IMR-90 (cell line): Measurements from ENCODE around the gene EHD4. TPM values are rescaled to one million over a fixed set of nuclear protein-coding genes. Genes with fewer than 3 reads are reported as not detected.

Source experiments
- ATAC-seq: fragments of 200-7000 bp; cut with Tn5 transposase; 2 replicates; pipeline ENCODE4 v1.9.1; 2020; ENCODE audit warnings: low read depth, mild to moderate bottlenecking, moderate library complexity
- BruUV-seq: library from RNA; stranded (reverse); fragments of 400-500 nt; replicated peaks from 2 replicates; lab custom pipeline; 2021; lab: Mats Ljungman, UMichigan
- CTCF ChIA-PET: fragments of 300-600 bp; formaldehyde crosslinking; extraction: SDS; loops from one replicate; lab custom pipeline; 2021; ENCODE audit warnings: antibody characterized with exemption; lab: Yijun Ruan, JAX
- POLR2A ChIA-PET: fragments of 300-600 bp; sonication (Branson Sonifier 250); formaldehyde crosslinking; loops from one replicate; lab custom pipeline; 2022; ENCODE audit warnings: antibody characterized with exemption; ENCODE audit not compliant: unreplicated experiment; lab: Charles Lee
- DNase-seq: peaks from one replicate; pipeline ENCODE4 v3.0.0; 2013
- H2AFZ ChIP-seq: replicated peaks from 2 replicates; pipeline ENCODE3; 2013; ENCODE audit warnings: low read length, mild to moderate bottlenecking; ENCODE audit not compliant: poor library complexity
- H2AK5ac ChIP-seq: 2 replicates; pipeline ENCODE4 v1.6.1; 2013; ENCODE audit warnings: low read depth, low read length, inconsistent platforms
- H2AK9ac ChIP-seq: replicated peaks from 2 replicates; pipeline ENCODE3; 2013; ENCODE audit warnings: mild to moderate bottlenecking, low read depth, low read length, moderate library complexity; ENCODE audit not compliant: poor library complexity
- H2BK120ac ChIP-seq: 2 replicates; pipeline ENCODE4 v1.6.1; 2013; ENCODE audit warnings: low read depth, low read length, inconsistent platforms
- H2BK15ac ChIP-seq: 3 replicates; pipeline ENCODE4 v1.6.1; 2013; ENCODE audit warnings: low read depth, low read length, inconsistent platforms
- H2BK20ac ChIP-seq: 2 replicates; pipeline ENCODE4 v1.6.1; 2013; ENCODE audit warnings: low read depth, mild to moderate bottlenecking, inconsistent platforms, low read length, moderate library complexity
- H2BK5ac ChIP-seq: 2 replicates; pipeline ENCODE4 v1.6.1; 2013; ENCODE audit warnings: mild to moderate bottlenecking, low read depth, low read length, inconsistent platforms; ENCODE audit not compliant: poor library complexity, severe bottlenecking
- H3K14ac ChIP-seq: replicated peaks from 2 replicates; pipeline ENCODE4 v1.6.1; 2013; ENCODE audit warnings: low read depth, low read length, inconsistent platforms
- H3K18ac ChIP-seq: 2 replicates; pipeline ENCODE4 v1.6.1; 2013; ENCODE audit warnings: low read depth, low read length, control low read depth
- H3K23ac ChIP-seq: 2 replicates; pipeline ENCODE4 v1.6.1; 2013; ENCODE audit warnings: low read depth, low read length, inconsistent platforms
- H3K27ac ChIP-seq: 2 replicates; pipeline ENCODE4 v1.5.1; 2013; ENCODE audit warnings: mild to moderate bottlenecking, control low read depth, low read length; ENCODE audit not compliant: insufficient read depth
- H3K27me3 ChIP-seq: 2 replicates; pipeline ENCODE4 v1.6.1; 2013; ENCODE audit warnings: low read length; ENCODE audit not compliant: control insufficient read depth, insufficient read depth
- H3K36me3 ChIP-seq: 2 replicates; pipeline ENCODE4 v1.6.1; 2013; ENCODE audit warnings: low read length, mixed read lengths; ENCODE audit not compliant: control insufficient read depth, insufficient read depth
- H3K4ac ChIP-seq: 2 replicates; pipeline ENCODE4 v1.6.1; 2013; ENCODE audit warnings: low read depth, low read length, inconsistent platforms
- H3K4me1 ChIP-seq: 2 replicates; pipeline ENCODE4 v1.6.1; 2013; ENCODE audit warnings: low read length, mixed read lengths; ENCODE audit not compliant: control insufficient read depth, insufficient read depth
- H3K4me2 ChIP-seq: 2 replicates; pipeline ENCODE4 v1.6.1; 2013; ENCODE audit warnings: low read depth, mild to moderate bottlenecking, control low read depth, low read length, moderate library complexity
- H3K4me3 ChIP-seq: 2 replicates; pipeline ENCODE4 v1.5.1; 2013; ENCODE audit warnings: low read depth, mild to moderate bottlenecking, control low read depth, low read length, moderate library complexity; ENCODE audit not compliant: insufficient read depth
- H3K56ac ChIP-seq: 2 replicates; pipeline ENCODE4 v1.6.1; 2013; ENCODE audit warnings: low read length, inconsistent platforms; ENCODE audit not compliant: insufficient read depth; ENCODE audit errors: extremely low read depth
- H3K79me1 ChIP-seq, 2 experiments: 2 replicates each; pipeline ENCODE4 v1.6.1; 2013; ENCODE audit warnings: low read length in 2 of 2, inconsistent platforms in 1 of 2, low read depth in 1 of 2
- H3K9ac ChIP-seq: 2 replicates; pipeline ENCODE4 v1.6.1; 2013; ENCODE audit warnings: low read depth, low read length, control low read depth
- H3K9me1 ChIP-seq: 2 replicates; pipeline ENCODE4 v1.6.1; 2013; ENCODE audit warnings: low read length, inconsistent platforms; ENCODE audit not compliant: insufficient read depth
- H3K9me3 ChIP-seq: 2 replicates; pipeline ENCODE4 v1.6.1; 2013; ENCODE audit warnings: low read length; ENCODE audit not compliant: control insufficient read depth, insufficient read depth
- H4K20me1 ChIP-seq: 2 replicates; pipeline ENCODE4 v1.6.1; 2013; ENCODE audit warnings: low read length, inconsistent platforms; ENCODE audit not compliant: insufficient read depth
- H4K5ac ChIP-seq: 2 replicates; pipeline ENCODE4 v1.6.1; 2013; ENCODE audit warnings: mild to moderate bottlenecking, low read depth, low read length, control low read depth
- H4K8ac ChIP-seq, 2 experiments: 2 replicates each; pipeline ENCODE4 v1.6.1; 2013; ENCODE audit warnings: low read depth in 2 of 2, low read length in 2 of 2, control low read depth in 1 of 2, inconsistent platforms in 1 of 2
- H4K91ac ChIP-seq: 2 replicates; pipeline ENCODE4 v1.6.1; 2013; ENCODE audit warnings: low read depth, low read length, inconsistent platforms; ENCODE audit not compliant: insufficient read depth
- BHLHE40 ChIP-seq: fragments of 150-350 bp; IDR thresholded peaks from 2 replicates; pipeline ENCODE4 v1.6.1; 2016; ENCODE audit warnings: mild to moderate bottlenecking, low read depth, low read length
- CEBPB ChIP-seq: IDR thresholded peaks from 2 replicates; pipeline ENCODE4 v1.6.1; 2012; ENCODE audit warnings: low read depth, low read length, improper control_type of control experiment
- CHD1 ChIP-seq: IDR thresholded peaks from 2 replicates; pipeline ENCODE4 v1.6.1; 2012; ENCODE audit warnings: low read depth, low read length, improper control_type of control experiment
- FOS ChIP-seq: fragments of 150-350 bp; IDR thresholded peaks from 2 replicates; pipeline ENCODE4 v1.6.1; 2016; ENCODE audit warnings: low read depth, low read length
- MAFK ChIP-seq: IDR thresholded peaks from 2 replicates; pipeline ENCODE4 v1.6.1; 2012; ENCODE audit warnings: low read depth, low read length, improper control_type of control experiment
- MAZ ChIP-seq: IDR thresholded peaks from 2 replicates; pipeline ENCODE4 v1.6.1; 2012; ENCODE audit warnings: low read depth, mild to moderate bottlenecking, low read length, improper control_type of control experiment, moderate library complexity, borderline replicate concordance
- MXI1 ChIP-seq: IDR thresholded peaks from 2 replicates; pipeline ENCODE4 v1.6.1; 2012; ENCODE audit warnings: low read depth, mild to moderate bottlenecking, low read length, moderate library complexity, borderline replicate concordance
- NFE2L2 ChIP-seq: fragments of 150-350 bp; IDR thresholded peaks from 2 replicates; pipeline ENCODE4 v1.6.1; 2016; ENCODE audit warnings: low read depth, mild to moderate bottlenecking, low read length
- POLR2A ChIP-seq: IDR thresholded peaks from 2 replicates; pipeline ENCODE4 v1.6.1; 2012; ENCODE audit warnings: mild to moderate bottlenecking, low read depth, low read length
- RAD21 ChIP-seq: IDR thresholded peaks from 2 replicates; pipeline ENCODE4 v1.6.1; 2012; ENCODE audit warnings: low read length, improper control_type of control experiment
- RCOR1 ChIP-seq: IDR thresholded peaks from 2 replicates; pipeline ENCODE4 v1.6.1; 2012; ENCODE audit warnings: mild to moderate bottlenecking, low read length, improper control_type of control experiment; ENCODE audit not compliant: insufficient replicate concordance
- RFX5 ChIP-seq: IDR thresholded peaks from 2 replicates; pipeline ENCODE4 v1.8.0; 2012; ENCODE audit warnings: low read depth, mild to moderate bottlenecking, low read length, moderate library complexity
- SMC3 ChIP-seq: fragments of 150-350 bp; IDR thresholded peaks from 2 replicates; pipeline ENCODE4 v1.6.1; 2016; ENCODE audit warnings: low read depth, mild to moderate bottlenecking, antibody characterized with exemption, low read length, moderate library complexity
- WGBS, 2 experiments: methylation state at CpG; one replicate each; pipeline versions ENCODE4 v1.1.5 to v1.1.7; 2013; ENCODE audit warnings: missing lambda C conversion rate in 2 of 2; ENCODE audit not compliant: insufficient read length in 1 of 2; ENCODE audit errors: extremely low coverage in 2 of 2; 5-methylcytosine and 5-hydroxymethylcytosine counted together
- dilution Hi-C: fragments of 300-500 bp; cut with HindIII; formaldehyde crosslinking; loops from one replicate; pipeline ENCODE4 v1.14.3; 2018; ENCODE audit warnings: low sequenced_read_pairs; ENCODE audit not compliant: unreplicated experiment
- in situ Hi-C: fragments of 300-500 bp; cut with MboI; formaldehyde crosslinking; loops from 3 replicates; pipeline ENCODE4 v1.14.3; 2019; ENCODE audit warnings: low sequenced_read_pairs, inconsistent platforms, mixed read lengths
- intact Hi-C: fragments of 100-400 bp; cut with micrococcal nuclease; formaldehyde crosslinking; loops from 2 replicates; pipeline ENCODE4 v1.10.0; 2022
- polyA plus RNA-seq, 3 experiments: library from polyadenylated mRNA; depleted of rRNA; stranded (reverse); fragments of >200 nt; gene quantifications; 2 replicates each; pipeline ENCODE4 v1.2.3, GENCODE V29; 2012; ENCODE audit warnings: low replicate concordance in 1 of 3
- total RNA-seq: library from RNA; depleted of rRNA; stranded (reverse); fragments of >200 nt; gene quantifications from 2 replicates; pipeline ENCODE4 v1.2.3, GENCODE V29; 2012
- TF ChIP-seq, protein P1 (sequence below): conservative IDR thresholded peaks from 2 replicates; pipeline ENCODE4 v1.5.1; 2012; ENCODE audit warnings: mild to moderate bottlenecking, low read depth, low read length, improper control_type of control experiment
- TF ChIP-seq, protein P2 (sequence below): fragments of 150-350 bp; IDR thresholded peaks from 2 replicates; pipeline ENCODE4 v1.6.1; 2017; ENCODE audit warnings: mild to moderate bottlenecking, antibody characterized with exemption, low read length, low read depth
- TF ChIP-seq, protein P3 (sequence below): fragments of 150-350 bp; IDR thresholded peaks from 2 replicates; pipeline ENCODE4 v1.6.1; 2016; ENCODE audit warnings: low read depth, mild to moderate bottlenecking, low read length, moderate library complexity, borderline replicate concordance

Gene EHD4
- total and polyA plus RNA-seq, 2 of the 4 experiments (the other 2 are of a cell fraction), result 21.0 to 29.0 TPM

DNA sequence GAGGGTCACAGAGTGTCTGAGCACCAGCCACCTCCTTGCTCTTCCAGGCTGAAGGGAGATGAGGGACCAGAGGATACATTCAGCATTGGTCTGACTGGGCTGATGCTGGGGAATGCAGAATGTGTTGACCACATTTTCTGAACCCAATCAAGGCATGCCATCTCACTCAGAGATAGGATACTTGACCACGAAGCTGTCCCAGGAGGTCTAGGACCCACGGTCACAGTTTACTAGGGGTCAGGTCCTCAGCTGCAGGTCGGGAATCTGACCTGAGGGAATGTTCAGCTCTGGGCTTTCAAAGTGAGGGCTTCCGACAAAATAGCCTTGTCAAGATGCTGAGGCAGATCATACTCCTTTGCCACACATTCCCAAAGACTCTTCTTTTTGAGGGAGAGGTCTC, 28.9 kb upstream of the EHD4 start:
- ChIA-PET POLR2A (no interaction called here), CTCF (no interaction called here)

More for the DNA sequence above, 28.9 kb upstream of the EHD4 start:
- DNase-seq, result no peak
- Histone ChIP-seq H2AFZ (no peak overlapping the region), H3K9me1 (no peaks in the 10 kb centered on the region), H3K14ac (no peak overlapping the region), H2AK5ac (no peak overlapping the region), H3K23ac (no peak overlapping the region), H4K20me1 (no peaks in the 10 kb centered on the region), H3K27ac (no peak overlapping the region), H3K9ac (no peak overlapping the region), H3K18ac (no peak overlapping the region), H3K9me3 (no peaks in the 10 kb centered on the region), H3K4me3 (no peak overlapping the region), H4K8ac (no peak overlapping the region), H3K79me1 (no peaks in the 10 kb centered on the region), H3K36me3 (no peaks in the 10 kb centered on the region), H3K4ac (no peak overlapping the region), H2BK15ac (no peak overlapping the region), H3K27me3 (peaks cover 77% of the 10 kb centered on the region), H2AK9ac (peak overlapping the region; percentile 15), H2BK20ac (no peak overlapping the region), H2BK120ac (no peak overlapping the region), H3K4me1 (no peaks in the 10 kb centered on the region), H3K56ac (no peak overlapping the region), H4K5ac (no peak overlapping the region), H2BK5ac (no peak overlapping the region), H3K4me2 (no peak overlapping the region), H4K91ac (no peak overlapping the region)
- BruUV-seq, result no TSS peak
- dilution Hi-C loops, result no loop called here
- 8% methylated on average over 2 of the region's 4 CpGs; no CpG with 5 or more reads in 1 of the 2 experiments for WGBS, 2 experiments
- TF ChIP-seq, protein P1, sequence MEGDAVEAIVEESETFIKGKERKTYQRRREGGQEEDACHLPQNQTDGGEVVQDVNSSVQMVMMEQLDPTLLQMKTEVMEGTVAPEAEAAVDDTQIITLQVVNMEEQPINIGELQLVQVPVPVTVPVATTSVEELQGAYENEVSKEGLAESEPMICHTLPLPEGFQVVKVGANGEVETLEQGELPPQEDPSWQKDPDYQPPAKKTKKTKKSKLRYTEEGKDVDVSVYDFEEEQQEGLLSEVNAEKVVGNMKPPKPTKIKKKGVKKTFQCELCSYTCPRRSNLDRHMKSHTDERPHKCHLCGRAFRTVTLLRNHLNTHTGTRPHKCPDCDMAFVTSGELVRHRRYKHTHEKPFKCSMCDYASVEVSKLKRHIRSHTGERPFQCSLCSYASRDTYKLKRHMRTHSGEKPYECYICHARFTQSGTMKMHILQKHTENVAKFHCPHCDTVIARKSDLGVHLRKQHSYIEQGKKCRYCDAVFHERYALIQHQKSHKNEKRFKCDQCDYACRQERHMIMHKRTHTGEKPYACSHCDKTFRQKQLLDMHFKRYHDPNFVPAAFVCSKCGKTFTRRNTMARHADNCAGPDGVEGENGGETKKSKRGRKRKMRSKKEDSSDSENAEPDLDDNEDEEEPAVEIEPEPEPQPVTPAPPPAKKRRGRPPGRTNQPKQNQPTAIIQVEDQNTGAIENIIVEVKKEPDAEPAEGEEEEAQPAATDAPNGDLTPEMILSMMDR, result no peak
- TF ChIP-seq, protein P2, sequence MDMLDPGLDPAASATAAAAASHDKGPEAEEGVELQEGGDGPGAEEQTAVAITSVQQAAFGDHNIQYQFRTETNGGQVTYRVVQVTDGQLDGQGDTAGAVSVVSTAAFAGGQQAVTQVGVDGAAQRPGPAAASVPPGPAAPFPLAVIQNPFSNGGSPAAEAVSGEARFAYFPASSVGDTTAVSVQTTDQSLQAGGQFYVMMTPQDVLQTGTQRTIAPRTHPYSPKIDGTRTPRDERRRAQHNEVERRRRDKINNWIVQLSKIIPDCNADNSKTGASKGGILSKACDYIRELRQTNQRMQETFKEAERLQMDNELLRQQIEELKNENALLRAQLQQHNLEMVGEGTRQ, result no peak
- TF ChIP-seq POLR2A (no peak), RAD21 (no peak), SMC3 (no peak), RFX5 (no peak), CHD1 (no peak), BHLHE40 (no peak), CEBPB (no peak), MAZ (no peak), RCOR1 (no peak), NFE2L2 (no peak), MXI1 (no peak), FOS (no peak), MAFK (no peak)
- TF ChIP-seq, protein P3, sequence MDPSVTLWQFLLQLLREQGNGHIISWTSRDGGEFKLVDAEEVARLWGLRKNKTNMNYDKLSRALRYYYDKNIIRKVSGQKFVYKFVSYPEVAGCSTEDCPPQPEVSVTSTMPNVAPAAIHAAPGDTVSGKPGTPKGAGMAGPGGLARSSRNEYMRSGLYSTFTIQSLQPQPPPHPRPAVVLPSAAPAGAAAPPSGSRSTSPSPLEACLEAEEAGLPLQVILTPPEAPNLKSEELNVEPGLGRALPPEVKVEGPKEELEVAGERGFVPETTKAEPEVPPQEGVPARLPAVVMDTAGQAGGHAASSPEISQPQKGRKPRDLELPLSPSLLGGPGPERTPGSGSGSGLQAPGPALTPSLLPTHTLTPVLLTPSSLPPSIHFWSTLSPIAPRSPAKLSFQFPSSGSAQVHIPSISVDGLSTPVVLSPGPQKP, result no peak
- in situ Hi-C loops, result no loop called here
- ATAC-seq, result no peak
- intact Hi-C loops, result no loop called here
